HL-60/S4 treated with phorbol 12-myristate 13-acetate at 8.2 ng/mL for 4 days and 3 days (cell line): ENCODE measurements around the gene WRNIP1.

Experiments
- in situ Hi-C: fragments of 300-500 bp; cut with MboI; formaldehyde crosslinking; loops from 2 replicates; pipeline ENCODE4 v1.15.0; 2022; ENCODE audit warnings: low sequenced_read_pairs

Gene WRNIP1

DNA sequence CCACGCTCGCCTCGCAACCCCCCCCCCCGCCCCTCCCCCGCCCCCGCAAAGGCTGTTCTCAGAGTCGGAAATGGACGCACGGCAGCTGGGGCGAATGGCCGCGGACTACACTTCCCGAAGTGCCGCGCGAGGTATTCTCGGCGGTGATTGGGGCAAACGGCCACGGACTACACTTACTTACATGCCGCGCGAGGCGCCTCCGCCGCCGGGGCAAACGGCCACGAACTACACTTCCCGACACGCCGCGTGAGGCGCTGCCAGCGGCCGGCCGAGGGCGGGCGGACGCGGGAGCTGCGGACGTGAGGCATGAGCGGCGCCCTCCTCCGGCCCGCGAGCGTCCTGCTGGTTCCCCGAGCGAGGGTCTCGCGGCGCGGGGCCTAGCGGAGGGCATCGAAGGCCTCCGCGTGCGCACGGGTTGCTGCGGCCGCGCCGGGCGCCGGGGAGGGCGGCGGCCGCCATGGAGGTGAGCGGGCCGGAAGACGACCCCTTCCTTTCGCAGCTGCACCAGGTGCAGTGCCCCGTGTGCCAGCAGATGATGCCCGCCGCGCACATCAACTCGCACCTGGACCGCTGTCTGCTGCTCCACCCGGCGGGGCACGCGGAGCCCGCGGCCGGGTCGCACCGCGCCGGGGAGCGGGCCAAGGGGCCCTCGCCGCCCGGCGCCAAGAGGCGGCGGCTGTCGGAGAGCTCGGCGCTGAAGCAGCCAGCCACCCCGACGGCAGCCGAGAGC lies at the start of gene WRNIP1:
TSS of gene WRNIP1 (plus strand) at position 228 of the 730 bp plus-strand sequence. CDS start at position 458, 230 bp downstream.
- in situ Hi-C loops = no loop called here

DNA sequence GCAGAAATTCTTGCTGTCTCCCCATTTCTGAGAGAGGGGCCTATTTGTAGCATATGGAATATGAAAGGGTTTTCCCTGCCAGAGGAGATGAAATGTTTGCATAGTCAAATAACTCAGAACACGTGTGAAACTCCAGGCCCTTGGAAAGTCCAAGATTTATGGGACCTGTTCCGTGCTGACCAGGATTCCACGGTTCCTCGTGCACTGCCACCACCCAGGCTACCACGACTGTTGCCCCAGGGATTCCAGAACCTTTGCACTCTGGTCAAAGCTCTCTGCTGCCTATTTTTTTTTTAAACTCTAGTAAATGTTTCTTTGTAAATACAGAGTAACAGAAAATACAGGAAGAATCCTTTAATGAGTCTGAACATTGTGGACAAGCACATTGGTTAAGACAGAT lies 49.5 kb upstream of the WRNIP1 start:
- in situ Hi-C loops = no loop called here

DNA sequence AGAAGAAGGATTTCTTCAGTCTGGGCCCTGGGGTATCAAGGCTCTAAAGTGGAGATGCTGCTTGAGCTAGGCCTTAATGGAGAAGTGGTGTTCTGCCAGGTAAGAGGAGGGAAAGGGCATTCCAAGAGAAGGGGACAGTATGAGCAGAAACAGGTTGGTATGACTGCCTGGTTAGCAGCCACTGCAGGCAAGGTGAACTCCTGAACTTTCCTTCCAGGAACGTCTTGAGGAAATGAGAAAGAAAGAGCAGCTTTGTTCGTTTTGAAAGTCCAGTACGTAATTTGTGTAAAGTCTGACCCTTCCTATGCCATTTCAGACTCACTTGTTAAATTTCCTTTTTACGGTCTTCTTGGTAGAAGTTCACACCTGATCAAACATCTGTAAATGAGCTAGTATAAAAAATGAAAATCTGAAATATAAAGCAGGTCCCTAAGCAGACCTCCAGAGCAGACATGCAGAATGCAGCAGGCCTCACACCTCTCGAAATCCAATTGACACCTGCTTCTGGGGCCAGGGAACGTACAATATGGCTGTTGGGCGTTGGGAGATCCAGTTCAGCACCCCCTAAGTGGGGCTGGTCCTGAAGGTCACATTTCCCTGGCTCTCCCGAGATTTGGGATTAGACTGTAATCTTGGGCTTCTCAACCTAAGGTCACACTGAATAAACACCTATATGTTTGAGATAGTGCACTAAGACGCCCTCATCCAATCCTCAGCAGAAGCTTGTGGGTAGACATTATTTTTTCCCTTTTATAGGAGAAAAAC lies 48.1 kb upstream of the WRNIP1 start:
- in situ Hi-C loops = no loop called here

DNA sequence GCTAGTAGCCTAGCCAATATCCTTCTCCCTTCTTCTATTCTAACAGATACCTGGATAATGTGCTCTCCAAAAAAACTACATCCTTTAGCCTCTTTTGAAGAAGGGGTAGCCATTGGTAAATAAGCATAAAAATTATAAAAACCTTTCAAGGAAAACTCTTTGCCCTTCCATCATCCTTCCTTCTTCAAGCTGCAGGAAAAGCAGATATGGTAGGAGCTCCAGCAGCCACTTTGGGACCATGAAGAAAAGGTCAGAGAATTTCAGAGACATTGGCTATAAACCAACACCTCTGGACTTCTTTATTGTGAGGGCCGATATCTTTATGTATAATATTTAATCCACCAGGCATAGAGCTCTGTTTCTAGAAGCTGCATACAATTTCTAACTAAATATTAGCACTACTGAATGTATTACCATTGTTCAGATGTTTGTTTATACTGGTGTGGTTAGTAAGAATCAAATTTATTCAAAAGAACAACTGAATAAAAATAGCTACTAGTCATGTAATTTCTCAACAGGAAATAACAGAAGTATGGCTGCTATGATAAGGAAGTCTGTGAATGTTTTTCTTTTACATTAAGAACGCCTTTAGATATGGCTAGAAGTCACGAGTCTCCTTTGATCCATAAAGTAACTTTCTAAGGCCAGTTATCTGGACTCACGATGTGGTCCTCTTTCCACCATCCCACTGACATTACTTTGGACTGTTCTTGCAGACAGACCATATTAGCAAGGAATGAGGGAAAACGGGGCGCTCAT lies 46.7 kb upstream of the WRNIP1 start:
- in situ Hi-C loops = no loop called here

DNA sequence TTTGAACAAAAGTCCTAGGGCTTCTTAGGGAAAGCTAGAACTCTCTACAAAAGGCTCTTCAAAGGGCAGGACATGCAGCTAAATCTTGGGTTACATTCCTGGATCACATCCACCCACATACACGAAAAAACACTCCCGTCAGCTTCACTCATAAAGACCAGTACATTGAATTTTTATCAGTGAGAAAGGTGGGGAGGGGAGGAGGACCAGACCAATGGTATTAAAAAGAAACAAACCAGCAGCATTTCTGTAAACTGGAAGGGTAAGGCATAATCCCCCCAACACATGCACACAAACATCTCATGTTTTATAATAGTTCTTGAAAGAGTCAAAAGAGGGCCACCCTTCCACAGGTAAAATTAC lies 46.1 kb upstream of the WRNIP1 start:
- in situ Hi-C loops = no loop called here

DNA sequence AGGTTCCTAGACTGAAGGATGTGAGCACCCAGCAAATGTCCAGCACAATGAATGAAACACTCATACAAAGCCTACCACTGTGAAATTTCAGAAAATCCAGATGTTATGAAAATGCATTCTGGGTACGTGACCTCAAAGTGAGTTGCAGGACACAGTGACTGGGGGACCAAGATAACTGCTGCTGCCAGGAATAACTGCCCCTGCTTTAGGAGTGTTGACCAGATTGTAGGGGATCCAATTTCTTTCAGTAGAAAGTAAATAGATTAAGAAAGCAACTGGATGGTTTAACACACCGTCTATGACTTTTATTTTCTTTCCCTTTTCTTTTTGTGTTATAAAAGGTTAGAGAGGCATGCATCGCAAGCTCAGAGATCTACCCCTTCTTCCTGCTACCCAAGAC lies 44.0 kb upstream of the WRNIP1 start:
- in situ Hi-C loops = no loop called here

DNA sequence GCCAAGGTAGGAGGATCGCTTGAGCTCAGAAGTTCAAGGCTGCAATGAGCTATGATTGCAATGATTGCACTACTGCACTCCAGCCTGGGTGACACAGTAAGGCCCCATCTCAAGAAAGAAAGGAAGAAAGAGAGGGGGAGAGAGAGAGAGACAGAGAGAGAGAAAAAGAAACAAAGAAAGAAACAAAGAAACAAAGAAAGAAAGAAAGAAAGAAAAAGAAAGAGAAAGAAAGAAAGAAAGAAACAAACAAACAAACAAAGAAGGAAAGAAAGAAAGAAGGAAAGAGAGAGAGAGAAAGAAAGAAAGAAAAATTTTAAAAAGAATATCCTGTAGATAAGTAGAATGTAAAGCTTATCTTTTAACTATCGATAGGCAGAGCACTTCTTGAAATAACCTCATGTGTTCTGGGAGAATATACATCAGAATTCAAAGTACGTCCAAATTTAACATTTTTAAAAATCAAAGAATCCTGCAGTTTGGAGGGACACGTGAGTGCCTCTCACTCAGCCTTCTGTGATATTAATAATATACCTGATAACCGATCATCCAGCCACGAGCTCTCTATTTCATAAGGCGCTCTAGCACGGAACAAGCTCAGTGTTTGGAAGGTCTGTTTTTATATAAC lies 39.7 kb upstream of the WRNIP1 start:
- in situ Hi-C loops = no loop called here

DNA sequence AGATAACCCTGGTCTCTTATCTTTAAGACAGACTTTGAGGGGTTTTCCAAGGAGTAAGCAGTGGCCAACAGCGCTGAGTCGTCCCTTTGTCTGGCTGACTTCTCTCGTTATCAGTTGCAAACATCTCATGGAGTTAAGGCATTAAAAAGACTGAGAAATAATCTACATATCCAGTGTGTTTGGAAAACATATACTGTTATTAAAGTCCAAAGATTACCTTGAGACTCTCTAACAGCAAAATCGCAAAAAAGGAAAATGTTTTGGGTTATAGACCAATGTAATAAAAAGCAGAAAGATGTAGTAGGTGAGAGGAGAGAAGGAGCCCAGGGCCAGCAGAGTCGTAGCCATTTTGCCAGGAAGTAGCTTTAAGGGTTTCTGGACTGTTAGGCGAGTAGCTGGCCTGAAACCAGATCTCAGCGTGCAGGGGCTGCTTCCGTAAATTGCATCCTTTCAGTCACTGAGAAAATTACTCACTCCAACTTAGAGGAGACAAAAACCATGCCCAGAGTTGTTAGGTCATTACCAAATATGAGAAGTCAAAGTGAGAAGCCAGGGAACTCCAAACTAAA lies 39.1 kb upstream of the WRNIP1 start:
- in situ Hi-C loops = no loop called here

DNA sequence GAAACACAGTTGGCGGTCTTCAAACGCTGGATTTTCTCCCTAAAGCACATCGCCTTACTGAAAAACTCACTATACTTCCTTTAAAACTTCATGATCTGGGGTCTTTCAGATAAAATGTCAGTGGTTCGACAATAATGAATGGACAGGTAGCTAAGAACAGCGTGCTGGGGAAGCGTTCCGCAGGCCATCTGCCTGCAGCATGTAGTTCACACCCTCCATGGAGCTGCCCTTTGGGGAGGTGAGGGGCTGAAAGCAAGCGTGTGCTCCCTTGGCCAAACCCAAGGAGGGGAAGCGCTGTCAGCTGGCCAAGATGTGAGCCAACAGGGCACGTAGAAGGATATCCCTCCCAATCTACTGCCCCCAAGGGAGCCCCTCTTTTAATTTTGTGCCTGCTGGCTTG lies 35.3 kb upstream of the WRNIP1 start:
- in situ Hi-C loops = no loop called here

DNA sequence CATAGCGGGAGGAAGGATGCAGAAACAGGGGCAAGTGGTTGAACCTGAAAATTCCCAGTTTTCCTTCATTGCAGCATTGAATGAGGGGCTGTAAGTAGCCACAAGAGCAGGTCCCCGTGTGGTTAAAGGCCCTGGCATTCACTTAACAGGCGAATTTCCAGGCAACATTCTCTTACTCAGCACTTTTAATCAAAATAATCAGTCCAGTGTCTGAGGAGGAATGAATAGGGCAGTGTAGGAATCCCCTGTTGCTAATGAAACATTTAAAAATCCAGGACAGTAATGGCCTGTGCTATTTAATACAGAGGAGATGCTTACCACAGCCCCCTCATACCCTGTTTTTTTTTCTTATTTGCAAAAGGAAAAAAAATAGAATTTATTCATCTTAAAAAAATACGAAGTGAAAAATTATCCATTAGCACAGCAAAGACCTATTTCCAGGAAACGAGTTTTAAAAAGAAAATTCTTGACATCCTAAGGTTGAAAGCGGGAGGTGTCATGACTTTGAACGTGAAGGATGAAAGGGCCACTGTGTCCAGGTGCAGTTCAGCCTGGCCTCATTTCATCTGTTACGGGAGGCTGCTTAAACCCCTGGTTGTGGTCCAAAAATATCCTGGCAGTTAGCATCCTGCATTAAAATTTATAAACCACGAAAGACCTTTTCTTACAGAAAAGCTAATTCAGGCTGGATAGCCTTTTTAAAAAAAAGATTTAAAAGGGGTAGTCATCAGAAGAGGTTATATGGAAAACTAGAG lies 34.7 kb upstream of the WRNIP1 start:
- in situ Hi-C loops = no loop called here

DNA sequence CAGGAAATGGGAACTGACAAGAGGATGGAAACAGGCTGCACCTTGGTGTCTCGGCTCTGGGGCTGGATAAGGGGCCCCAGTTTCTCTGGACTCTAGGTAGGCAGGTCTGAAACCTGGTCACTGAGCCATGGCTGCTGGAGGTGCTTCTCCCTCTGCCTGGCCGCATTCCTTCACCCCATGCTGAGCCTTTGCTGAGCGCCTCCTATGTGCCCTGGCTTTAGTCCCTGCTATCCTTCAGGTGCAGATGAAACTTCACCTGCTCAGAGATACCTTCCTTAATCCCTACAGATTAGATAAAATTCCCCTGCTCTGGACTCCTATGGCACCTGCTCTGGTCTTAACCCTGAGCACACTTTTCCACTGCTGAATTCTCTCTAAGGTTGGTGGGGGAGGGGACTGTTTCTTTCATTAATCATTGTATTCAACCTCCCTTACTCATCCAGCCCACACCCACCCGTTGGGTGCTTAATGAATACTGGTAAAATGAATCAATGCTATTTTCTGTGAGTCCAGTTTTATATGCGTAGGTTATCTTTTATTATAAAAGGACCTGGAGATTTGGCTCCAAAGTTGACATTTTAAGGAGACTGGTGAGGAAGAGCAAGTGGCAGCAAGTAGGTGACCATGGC lies 33.8 kb upstream of the WRNIP1 start:
- in situ Hi-C loops = no loop called here

DNA sequence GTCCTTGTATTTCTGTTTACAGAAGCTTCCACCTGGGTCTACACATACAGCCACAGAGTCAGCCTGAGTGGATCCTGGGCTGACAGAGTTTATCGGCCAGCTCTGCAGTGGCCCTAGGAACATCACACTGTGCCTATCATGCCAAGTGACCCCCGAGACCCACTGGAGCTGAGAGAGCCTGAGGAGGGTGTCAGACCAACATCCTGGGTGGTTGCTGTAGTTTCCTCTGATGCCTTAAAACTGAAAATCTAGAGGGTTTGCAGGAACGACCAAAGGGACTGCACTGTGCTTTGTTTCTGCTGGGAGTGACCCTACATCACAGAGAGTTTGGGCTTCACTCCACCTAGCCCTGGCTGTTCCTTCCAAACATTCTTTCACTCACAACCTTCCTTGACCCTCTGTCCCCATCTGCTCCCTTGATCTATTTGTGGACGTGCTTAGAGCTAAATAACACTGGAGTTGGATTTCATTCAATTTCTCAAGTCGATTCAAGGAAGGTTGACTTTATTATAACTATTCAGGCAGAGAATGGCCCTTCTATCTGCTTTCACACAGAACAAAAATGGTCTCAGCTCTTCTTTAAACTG lies 32.6 kb upstream of the WRNIP1 start:
- in situ Hi-C loops = no loop called here

DNA sequence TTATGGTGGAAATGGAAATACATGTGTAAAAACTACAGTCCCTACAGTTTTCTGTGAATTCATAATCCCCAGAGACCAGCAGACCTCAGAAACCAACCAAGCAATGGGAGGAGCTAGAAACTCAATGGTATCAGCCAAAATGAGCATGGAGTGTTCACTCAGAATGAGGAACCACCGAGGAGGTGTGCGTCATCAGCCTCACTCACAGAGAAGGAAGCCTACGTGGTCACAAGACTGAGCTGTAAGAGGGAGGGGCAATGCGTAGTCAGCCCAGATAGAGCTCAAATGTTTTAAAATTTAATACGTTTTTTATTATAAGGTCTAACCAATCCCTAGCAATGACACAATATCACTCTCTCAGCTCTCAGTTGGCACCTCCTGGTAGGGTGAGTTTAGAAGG lies 31.9 kb upstream of the WRNIP1 start:
- in situ Hi-C loops = no loop called here

DNA sequence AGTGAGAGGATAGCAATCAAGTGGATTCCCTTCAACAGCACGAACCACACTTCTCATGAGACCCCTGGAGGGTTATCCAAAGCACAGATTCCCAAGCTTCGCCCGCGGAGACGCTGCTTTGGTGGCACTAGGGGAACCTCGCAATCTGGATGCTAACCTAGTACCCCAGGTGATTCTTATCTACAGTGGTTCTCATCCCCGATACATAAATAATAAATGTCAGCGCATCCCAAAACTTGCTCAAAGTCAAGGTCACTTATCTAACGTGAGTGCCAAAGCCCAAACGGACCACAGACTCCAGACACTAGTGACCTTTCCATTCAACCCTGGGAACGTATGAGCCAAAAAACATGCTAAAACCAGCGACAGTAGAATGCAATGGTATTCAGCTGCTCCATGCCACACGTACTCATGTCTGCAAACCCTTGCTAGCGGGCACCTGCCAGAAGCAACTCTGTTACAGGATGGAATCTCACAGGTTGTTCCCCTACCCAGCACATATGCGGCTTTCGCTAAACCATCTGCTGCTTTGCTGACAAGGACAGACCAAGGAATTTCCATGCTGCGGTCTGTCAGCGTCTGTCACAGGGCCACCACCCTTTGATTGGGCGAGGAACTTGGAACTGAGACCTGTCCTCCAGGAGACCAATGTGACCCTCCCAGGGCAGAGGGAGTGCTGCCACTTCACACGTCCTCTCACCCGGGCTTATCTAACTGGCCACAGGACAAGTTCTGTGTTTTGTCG lies 31.3 kb upstream of the WRNIP1 start:
- in situ Hi-C loops = no loop called here

DNA sequence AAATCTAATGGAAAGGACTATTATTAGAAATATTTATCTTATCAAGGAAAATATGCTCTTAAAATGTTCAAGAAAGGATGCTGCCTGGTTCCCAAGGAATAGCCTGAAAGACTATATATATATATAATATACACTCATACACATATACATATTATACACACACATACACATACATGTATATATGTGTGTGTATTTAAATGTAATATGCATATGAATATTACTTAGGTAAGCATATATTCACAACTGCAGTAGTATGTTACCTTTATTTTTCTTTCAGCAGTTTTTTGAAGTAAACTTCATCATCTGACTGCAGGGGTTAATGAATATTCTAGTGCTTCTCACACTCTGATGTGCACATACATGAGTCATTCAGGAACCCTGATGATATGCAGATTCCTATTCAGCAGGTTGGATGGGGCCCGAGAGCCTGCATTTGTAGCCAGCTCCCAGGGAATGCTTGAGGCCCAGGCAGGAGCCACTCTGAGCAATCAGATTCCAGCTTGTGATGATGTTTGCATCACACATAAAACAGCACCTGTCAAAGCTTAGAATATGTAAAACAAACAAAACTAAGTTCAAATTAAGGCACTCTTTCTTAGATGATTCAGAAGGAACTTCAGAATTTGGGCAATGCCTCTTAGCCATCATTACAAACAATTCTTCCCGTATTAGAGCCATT lies 30.6 kb upstream of the WRNIP1 start:
- in situ Hi-C loops = no loop called here

DNA sequence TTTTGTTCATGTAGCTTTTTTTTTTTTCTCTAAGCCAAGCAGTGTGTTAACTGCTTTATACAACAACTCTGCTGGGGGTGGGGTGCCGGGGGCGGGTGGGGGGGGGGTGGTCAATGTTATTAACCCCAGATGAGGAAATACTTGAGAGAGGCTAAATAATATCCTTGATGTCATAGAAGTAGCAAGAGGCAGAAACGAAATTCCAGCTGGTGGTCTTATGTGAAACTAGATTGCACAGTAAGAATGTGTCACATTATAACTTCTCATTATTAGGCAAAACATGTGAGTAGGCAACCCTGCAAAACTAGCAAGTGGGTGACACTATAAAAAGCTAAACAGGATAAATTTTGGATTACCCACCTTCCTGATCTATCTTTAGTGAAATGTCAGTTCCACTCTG lies 27.3 kb upstream of the WRNIP1 start:
- in situ Hi-C loops = no loop called here

DNA sequence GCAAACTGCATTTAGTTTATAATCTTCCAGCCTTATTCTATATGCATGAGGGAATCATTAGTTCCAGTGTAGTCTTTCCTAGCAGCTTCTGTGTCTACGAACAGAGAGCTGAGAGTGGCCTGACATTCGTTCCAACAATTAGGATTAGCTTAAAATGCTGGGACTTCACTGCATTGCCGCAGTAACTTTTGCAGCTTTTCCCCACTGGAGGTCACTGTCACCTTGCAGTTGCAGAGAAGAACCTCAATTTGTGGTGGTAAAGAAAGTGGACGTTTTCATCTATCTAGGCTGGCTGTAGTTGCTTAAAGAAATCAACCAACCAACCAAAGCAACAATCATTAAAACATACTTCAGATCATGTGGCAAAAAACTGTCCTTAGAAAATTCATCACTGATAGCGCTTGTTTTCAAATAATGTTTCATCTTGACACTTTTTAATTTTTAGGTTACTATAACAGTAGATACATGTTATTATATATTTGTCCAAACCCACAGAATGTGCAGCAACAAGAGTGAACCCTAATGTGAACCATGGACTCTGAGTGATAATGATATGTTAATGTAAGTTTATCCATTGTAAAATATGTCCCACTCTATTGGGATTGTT lies 26.7 kb upstream of the WRNIP1 start:
- in situ Hi-C loops = no loop called here

DNA sequence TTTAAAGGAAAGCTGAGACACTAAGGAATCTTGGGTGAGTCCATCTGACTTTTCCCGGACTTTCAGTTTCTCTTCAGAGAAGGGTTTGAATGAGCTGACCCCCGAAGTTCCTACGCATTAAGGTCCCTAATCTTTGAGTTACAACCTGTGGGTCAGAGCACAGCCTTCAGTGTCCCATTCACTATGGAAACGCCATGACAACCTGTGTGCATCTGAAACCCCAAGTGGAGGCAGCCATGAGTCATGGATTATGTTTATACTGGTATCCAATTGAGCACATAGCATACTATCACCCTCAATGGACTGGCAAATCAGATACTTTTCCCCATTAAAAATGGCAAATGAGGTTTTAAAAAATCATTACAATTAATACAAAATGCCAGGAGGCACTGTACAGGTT lies 25.9 kb upstream of the WRNIP1 start:
- in situ Hi-C loops = no loop called here
